HepG2 (cell line): ENCODE data around the gene SPHK1. TPM values are rescaled to one million over a fixed set of nuclear protein-coding genes. Genes with fewer than 3 reads are reported as not detected.

Experiments
- ADNP ChIP-seq: sonication (generic); formaldehyde crosslinking; IDR thresholded peaks from 2 replicates; pipeline ENCODE4 v1.4.0; 2020; ENCODE audit warnings: missing genetic modification reagents
- CREB1 ChIP-seq, 2 experiments: fragments of 450-650 bp in 1 of 2; IDR thresholded peaks; 2 replicates each; pipeline ENCODE4 v1.6.1; 2016 to 2017; ENCODE audit warnings: control low read depth in 1 of 2, mild to moderate bottlenecking in 1 of 2, missing compliant biosample characterization in 1 of 2, missing genetic modification characterization in 1 of 2
- DMAP1 ChIP-seq: IDR thresholded peaks from 2 replicates; pipeline ENCODE4 v1.6.1; 2016
- GATAD2A ChIP-seq: IDR thresholded peaks from 2 replicates; pipeline ENCODE4 v1.6.1; 2016
- HNRNPL ChIP-seq: fragments of 200-400 bp; formaldehyde crosslinking; IDR thresholded peaks from 2 replicates; pipeline ENCODE4 v1.6.1; 2017; ENCODE audit warnings: mild to moderate bottlenecking, low read depth, low read length
- KLF12 ChIP-seq: sonication (generic); formaldehyde crosslinking; IDR thresholded peaks from 2 replicates; pipeline ENCODE4 v1.4.0; 2020; ENCODE audit warnings: missing genetic modification reagents, borderline replicate concordance
- MXI1 ChIP-seq: IDR thresholded peaks from 3 replicates; pipeline ENCODE4 v1.6.1; 2012; ENCODE audit warnings: low read depth, low read length, inconsistent platforms, borderline replicate concordance
- NR2F2 ChIP-seq: IDR thresholded peaks from 2 replicates; pipeline ENCODE4 v1.6.1; 2012; ENCODE audit warnings: low read depth, inconsistent platforms, borderline replicate concordance
- NR3C1 ChIP-seq: sonication (generic); formaldehyde crosslinking; IDR thresholded peaks from 2 replicates; pipeline ENCODE4 v1.4.0; 2020; ENCODE audit warnings: missing genetic modification reagents
- PAX8 ChIP-seq: sonication (generic); formaldehyde crosslinking; IDR thresholded peaks from 2 replicates; pipeline ENCODE4 v1.8.0; 2022; ENCODE audit warnings: mild to moderate bottlenecking, missing genetic modification reagents, borderline replicate concordance
- POLR2A ChIP-seq, 2 experiments: IDR thresholded peaks; 2 replicates each; pipeline ENCODE4 v1.6.1; 2011; ENCODE audit warnings: low read depth in 2 of 2, low read length in 2 of 2, mild to moderate bottlenecking in 1 of 2, moderate library complexity in 1 of 2; ENCODE audit not compliant: insufficient read depth in 1 of 2
- SMC3 ChIP-seq: IDR thresholded peaks from 2 replicates; pipeline ENCODE4 v1.6.1; 2011; ENCODE audit warnings: low read length, improper control_type of control experiment
- TBP ChIP-seq: sonication (generic); formaldehyde crosslinking; IDR thresholded peaks from 2 replicates; pipeline ENCODE4 v1.5.0; 2020; ENCODE audit warnings: missing genetic modification reagents
- YEATS2 ChIP-seq: sonication (generic); formaldehyde crosslinking; IDR thresholded peaks from 2 replicates; pipeline ENCODE4 v1.4.0; 2020; ENCODE audit warnings: missing genetic modification reagents, borderline replicate concordance
- ZBTB38 ChIP-seq: sonication (generic); formaldehyde crosslinking; IDR thresholded peaks from 2 replicates; pipeline ENCODE4 v1.5.1; 2020; ENCODE audit warnings: mild to moderate bottlenecking, missing genetic modification reagents
- ZBTB7A ChIP-seq: sonication (generic); formaldehyde crosslinking; IDR thresholded peaks from 2 replicates; pipeline ENCODE4 v1.8.0; 2022; ENCODE audit warnings: mild to moderate bottlenecking, missing genetic modification reagents
- ZFP37 ChIP-seq: sonication (generic); formaldehyde crosslinking; IDR thresholded peaks from 2 replicates; pipeline ENCODE4 v1.4.0; 2020; ENCODE audit warnings: missing genetic modification reagents, borderline replicate concordance
- ZNF274 ChIP-seq: sonication (generic); formaldehyde crosslinking; IDR thresholded peaks from 2 replicates; pipeline ENCODE4 v1.5.1; 2020; ENCODE audit warnings: mild to moderate bottlenecking, missing genetic modification reagents
- ZNF335 ChIP-seq: sonication (generic); formaldehyde crosslinking; IDR thresholded peaks from 2 replicates; pipeline ENCODE4 v1.4.0; 2020; ENCODE audit warnings: missing genetic modification reagents
- ZNF615 ChIP-seq: sonication (generic); formaldehyde crosslinking; IDR thresholded peaks from 2 replicates; pipeline ENCODE4 v1.5.0; 2020; ENCODE audit warnings: mild to moderate bottlenecking, missing genetic modification reagents, borderline replicate concordance
- polyA plus RNA-seq, 8 experiments: library from polyadenylated mRNA; depleted of rRNA in 3 of 8; stranded (reverse) in 7 of 8; unstranded in 1 of 8; fragments of >200 nt; fragmentation: Illumina TruSeq in 4 of 8; extraction: Trizol in 4 of 8; gene quantifications; 2 replicates each; pipeline versions ENCODE4 v1.2.1 to v1.2.3, GENCODE V29; 2011 to 2016; ENCODE audit warnings: low read depth in 4 of 8, missing spikeins in 1 of 8, mixed read lengths in 1 of 8; ENCODE audit not compliant: insufficient read depth in 1 of 8
- total RNA-seq, 5 experiments: library from RNA; depleted of rRNA; stranded (reverse); fragments of >200 nt; fragmentation: Illumina TruSeq; extraction: Trizol; gene quantifications; 2 replicates each; pipeline ENCODE4 v1.2.3, GENCODE V29; 2016; ENCODE audit warnings: low read depth in 1 of 5
- TF ChIP-seq, protein P1 (sequence below): sonication (generic); formaldehyde crosslinking; IDR thresholded peaks from 2 replicates; pipeline ENCODE4 v1.4.0; 2020; ENCODE audit warnings: missing genetic modification reagents
- TF ChIP-seq, protein P2 (sequence below): sonication (generic); formaldehyde crosslinking; IDR thresholded peaks from 2 replicates; pipeline ENCODE4 v1.8.1; 2023; ENCODE audit warnings: mild to moderate bottlenecking, missing genetic modification reagents, borderline replicate concordance
- TF ChIP-seq, protein P3 (sequence below): sonication (generic); formaldehyde crosslinking; IDR thresholded peaks from 2 replicates; pipeline ENCODE4 v1.8.0; 2022; ENCODE audit warnings: missing genetic modification reagents, mild to moderate bottlenecking, inconsistent platforms, borderline replicate concordance
- TF ChIP-seq, protein P4 (sequence below): sonication (generic); formaldehyde crosslinking; IDR thresholded peaks from 2 replicates; pipeline ENCODE4 v1.8.0; 2022; ENCODE audit warnings: missing genetic modification reagents, low read depth, mild to moderate bottlenecking, borderline replicate concordance
- TF ChIP-seq, protein P5 (sequence below): sonication (generic); formaldehyde crosslinking; IDR thresholded peaks from 2 replicates; pipeline ENCODE4 v1.5.1; 2020; ENCODE audit warnings: mild to moderate bottlenecking, missing genetic modification reagents

SPHK1 gene
- total and polyA plus RNA-seq, 2 of the 13 experiments (the other 11 are each of a cell fraction or from before 2014, with no cell fraction given), result 129 to 160 TPM

DNA sequence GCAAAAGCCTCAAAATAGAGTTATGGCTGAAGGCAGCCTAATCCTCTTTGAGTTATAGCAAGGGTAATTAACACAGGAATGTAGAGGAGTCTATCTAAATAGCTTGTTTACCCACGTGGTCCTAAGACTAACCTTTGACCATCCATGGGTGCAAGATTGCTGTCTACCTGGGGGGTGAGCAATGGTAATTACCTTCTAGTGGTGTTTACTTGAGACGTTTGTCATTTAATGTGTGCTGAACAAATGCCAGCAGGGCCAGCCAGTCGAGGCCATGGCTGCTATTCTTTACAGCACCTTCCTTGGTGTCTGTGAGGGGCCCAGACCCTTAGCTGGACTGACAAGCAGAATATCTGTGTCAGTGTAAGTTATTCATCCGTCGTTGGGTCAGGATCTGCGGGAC lies 16.8 kb upstream of the SPHK1 start (continued):
- TF ChIP-seq POLR2A (IDR thresholded peaks at IDR 0.05; ENCODE audit: insufficient read depth in 1 of 2, low read depth in 2 of 2, low read length in 2 of 2) (no peak), ADNP (no peak), ZNF615 (no peak), ZBTB38 (CRISPR knock-in tag) (no peak), PAX8 (CRISPR knock-in tag) (no peak), DMAP1 (no peak), ZBTB7A (CRISPR knock-in tag) (no peak), HNRNPL (no peak), YEATS2 (no peak), NR2F2 (0 out of 2 replicates have a peak, but pooled peaks have one; percentile 38), ZNF274 (CRISPR knock-in tag) (no peak), GATAD2A (CRISPR knock-in tag) (no peak; the same call in 1 of the 2 replicates), ZNF335 (CRISPR knock-in tag) (no peak), TBP (no peak), KLF12 (CRISPR knock-in tag) (no peak), ZFP37 (no peak), MXI1 (no peak), NR3C1 (CRISPR knock-in tag) (no peak), CREB1 (IDR thresholded peaks at IDR 0.05) (no peak), CREB1 (CRISPR knock-in tag; IDR thresholded peaks at IDR 0.05) (0 out of 2 replicates have a peak, but pooled peaks have one; percentile 23), SMC3 (no peak)
- TF ChIP-seq, protein P1, sequence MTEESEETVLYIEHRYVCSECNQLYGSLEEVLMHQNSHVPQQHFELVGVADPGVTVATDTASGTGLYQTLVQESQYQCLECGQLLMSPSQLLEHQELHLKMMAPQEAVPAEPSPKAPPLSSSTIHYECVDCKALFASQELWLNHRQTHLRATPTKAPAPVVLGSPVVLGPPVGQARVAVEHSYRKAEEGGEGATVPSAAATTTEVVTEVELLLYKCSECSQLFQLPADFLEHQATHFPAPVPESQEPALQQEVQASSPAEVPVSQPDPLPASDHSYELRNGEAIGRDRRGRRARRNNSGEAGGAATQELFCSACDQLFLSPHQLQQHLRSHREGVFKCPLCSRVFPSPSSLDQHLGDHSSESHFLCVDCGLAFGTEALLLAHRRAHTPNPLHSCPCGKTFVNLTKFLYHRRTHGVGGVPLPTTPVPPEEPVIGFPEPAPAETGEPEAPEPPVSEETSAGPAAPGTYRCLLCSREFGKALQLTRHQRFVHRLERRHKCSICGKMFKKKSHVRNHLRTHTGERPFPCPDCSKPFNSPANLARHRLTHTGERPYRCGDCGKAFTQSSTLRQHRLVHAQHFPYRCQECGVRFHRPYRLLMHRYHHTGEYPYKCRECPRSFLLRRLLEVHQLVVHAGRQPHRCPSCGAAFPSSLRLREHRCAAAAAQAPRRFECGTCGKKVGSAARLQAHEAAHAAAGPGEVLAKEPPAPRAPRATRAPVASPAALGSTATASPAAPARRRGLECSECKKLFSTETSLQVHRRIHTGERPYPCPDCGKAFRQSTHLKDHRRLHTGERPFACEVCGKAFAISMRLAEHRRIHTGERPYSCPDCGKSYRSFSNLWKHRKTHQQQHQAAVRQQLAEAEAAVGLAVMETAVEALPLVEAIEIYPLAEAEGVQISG (CRISPR knock-in tag), result no peak
- TF ChIP-seq, protein P2, sequence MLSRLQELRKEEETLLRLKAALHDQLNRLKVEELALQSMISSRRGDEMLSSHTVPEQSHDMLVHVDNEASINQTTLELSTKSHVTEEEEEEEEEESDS (CRISPR knock-in tag), result no peak
- TF ChIP-seq, protein P3, sequence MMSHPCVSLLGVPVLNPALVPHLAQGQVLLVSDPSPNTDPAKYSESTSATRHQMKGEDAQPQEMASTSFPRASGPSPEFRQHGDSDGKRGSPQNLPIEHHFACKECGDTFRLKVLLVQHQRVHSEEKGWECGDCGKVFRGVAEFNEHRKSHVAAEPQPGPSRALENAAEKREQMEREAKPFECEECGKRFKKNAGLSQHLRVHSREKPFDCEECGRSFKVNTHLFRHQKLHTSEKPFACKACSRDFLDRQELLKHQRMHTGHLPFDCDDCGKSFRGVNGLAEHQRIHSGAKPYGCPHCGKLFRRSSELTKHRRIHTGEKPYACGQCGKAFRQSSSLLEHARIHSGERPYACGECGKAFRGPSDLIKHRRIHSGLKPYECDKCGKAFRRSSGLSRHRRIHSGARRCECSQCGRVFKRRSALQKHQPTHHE (CRISPR knock-in tag), result no peak
- TF ChIP-seq, protein P4, sequence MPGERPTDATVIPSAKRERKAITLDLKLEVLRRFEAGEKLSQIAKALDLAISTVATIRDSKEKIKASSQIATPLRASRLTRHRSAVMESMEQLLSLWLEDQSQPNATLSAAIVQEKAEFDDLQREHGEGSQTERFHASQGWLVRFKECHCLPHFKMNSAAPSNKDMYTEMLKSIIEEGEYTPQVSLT (CRISPR knock-in tag), result no peak
- TF ChIP-seq, protein P5, sequence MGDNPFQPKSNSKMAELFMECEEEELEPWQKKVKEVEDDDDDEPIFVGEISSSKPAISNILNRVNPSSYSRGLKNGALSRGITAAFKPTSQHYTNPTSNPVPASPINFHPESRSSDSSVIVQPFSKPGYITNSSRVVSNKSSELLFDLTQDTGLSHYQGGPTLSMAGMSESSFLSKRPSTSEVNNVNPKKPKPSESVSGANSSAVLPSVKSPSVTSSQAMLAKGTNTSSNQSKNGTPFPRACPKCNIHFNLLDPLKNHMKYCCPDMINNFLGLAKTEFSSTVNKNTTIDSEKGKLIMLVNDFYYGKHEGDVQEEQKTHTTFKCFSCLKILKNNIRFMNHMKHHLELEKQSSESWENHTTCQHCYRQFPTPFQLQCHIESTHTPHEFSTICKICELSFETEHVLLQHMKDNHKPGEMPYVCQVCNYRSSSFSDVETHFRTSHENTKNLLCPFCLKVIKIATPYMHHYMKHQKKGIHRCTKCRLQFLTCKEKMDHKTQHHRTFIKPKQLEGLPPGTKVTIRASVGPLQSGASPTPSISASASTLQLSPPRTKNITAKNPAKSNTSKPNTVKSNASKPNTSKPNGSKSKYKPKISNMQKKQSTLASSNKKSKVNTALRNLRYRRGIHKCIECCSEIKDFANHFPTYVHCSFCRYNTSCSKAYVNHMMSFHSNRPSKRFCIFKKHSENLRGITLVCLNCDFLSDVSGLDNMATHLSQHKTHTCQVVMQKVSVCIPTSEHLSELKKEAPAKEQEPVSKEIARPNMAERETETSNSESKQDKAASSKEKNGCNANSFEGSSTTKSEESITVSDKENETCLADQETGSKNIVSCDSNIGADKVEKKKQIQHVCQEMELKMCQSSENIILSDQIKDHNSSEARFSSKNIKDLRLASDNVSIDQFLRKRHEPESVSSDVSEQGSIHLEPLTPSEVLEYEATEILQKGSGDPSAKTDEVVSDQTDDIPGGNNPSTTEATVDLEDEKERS (CRISPR knock-in tag), result no peak
